Neural cell (in vitro differentiated cells): ENCODE measurements around the gene DOCK9.

Experiments
- CTCF ChIP-seq: fragments of 450-650 bp; IDR thresholded peaks from 2 replicates; pipeline ENCODE4 v1.5.1; 2014; ENCODE audit warnings: antibody characterized with exemption, mild to moderate bottlenecking, moderate library complexity; ENCODE audit not compliant: poor library complexity, severe bottlenecking
- EP300 ChIP-seq: fragments of 450-650 bp; conservative IDR thresholded peaks from 2 replicates; pipeline ENCODE4 v1.6.1; 2014; ENCODE audit warnings: antibody characterized with exemption, mild to moderate bottlenecking, moderate library complexity; ENCODE audit not compliant: poor library complexity, severe bottlenecking
- EZH2 ChIP-seq: fragments of 200-600, 300-800 bp; shearing (Covaris generic), sonication (generic); IDR thresholded peaks from 2 replicates; pipeline ENCODE4 v1.6.1; 2014; ENCODE audit warnings: antibody characterized with exemption, low read length, borderline replicate concordance, mild to moderate bottlenecking; ENCODE audit not compliant: insufficient read depth, poor library complexity, severe bottlenecking
- POLR2AphosphoS5 ChIP-seq: IDR thresholded peaks from 2 replicates; pipeline ENCODE4 v1.6.1; 2012
- SMC3 ChIP-seq: fragments of 450-650 bp; conservative IDR thresholded peaks from 2 replicates; pipeline ENCODE4 v1.6.1; 2014; ENCODE audit warnings: antibody characterized with exemption, mild to moderate bottlenecking, moderate library complexity; ENCODE audit not compliant: poor library complexity
- TAF1 ChIP-seq: IDR thresholded peaks from 2 replicates; pipeline ENCODE4 v1.6.1; 2012; ENCODE audit warnings: low read depth

GRCh38 chr13:98810746-98811145, 167.1 kb downstream of the DOCK9 start:
- TF ChIP-seq CTCF (no peak), EZH2 (no peak), TAF1 (no peak), POLR2AphosphoS5 (no peak), SMC3 (no peak), EP300 (no peak)
